K562 (cell line): Measurements from ENCODE around the gene TIGD1.

Experiments used
- ARHGAP35 ChIP-seq: fragments of 450-650 bp; IDR thresholded peaks from 2 replicates; pipeline ENCODE4 v1.6.1; 2018; ENCODE audit not compliant: partially characterized antibody
- CREB1 ChIP-seq, 2 experiments: sonication (generic) in 1 of 2; formaldehyde crosslinking in 1 of 2; IDR thresholded peaks; 2 replicates each; pipeline versions ENCODE4 v1.6.1 to v1.8.0; 2012 to 2022; ENCODE audit warnings: inconsistent platforms in 1 of 2, mild to moderate bottlenecking in 1 of 2, missing genetic modification reagents in 1 of 2, moderate library complexity in 1 of 2
- HNRNPH1 ChIP-seq: fragments of 200-400 bp; formaldehyde crosslinking; optimal IDR thresholded peaks from 2 replicates; pipeline ENCODE3; 2017; ENCODE audit warnings: low read depth, mild to moderate bottlenecking, low read length, moderate library complexity
- KLF10 ChIP-seq: fragments of 250-450 bp; sonication (Bioruptor Pico); IDR thresholded peaks from 2 replicates; pipeline ENCODE4 v1.6.1; 2021; ENCODE audit warnings: matching md5 sums
- MAX ChIP-seq: sonication (generic); formaldehyde crosslinking; IDR thresholded peaks from 2 replicates; pipeline ENCODE4 v1.9.0; 2022; ENCODE audit warnings: mild to moderate bottlenecking, missing genetic modification reagents
- POLR2A ChIP-seq: fragments of 450-650 bp; conservative IDR thresholded peaks from 2 replicates; pipeline ENCODE4 v1.6.1; 2016
- ZBTB49 ChIP-seq: sonication (generic); formaldehyde crosslinking; IDR thresholded peaks from 2 replicates; pipeline ENCODE4 v1.8.0; 2022; ENCODE audit warnings: missing genetic modification reagents, mild to moderate bottlenecking, borderline replicate concordance
- ZEB2 ChIP-seq: fragments of 450-650 bp; IDR thresholded peaks from 2 replicates; pipeline ENCODE4 v1.6.1; 2016
- ZNF239 ChIP-seq: fragments of 250-450 bp; sonication (Bioruptor Pico); IDR thresholded peaks from 2 replicates; pipeline ENCODE4 v1.4.0; 2020; ENCODE audit warnings: mild to moderate bottlenecking
- TF ChIP-seq, protein P1 (sequence below): fragments of 150-350 bp; conservative IDR thresholded peaks from 2 replicates; pipeline ENCODE4 v1.6.1; 2014; ENCODE audit warnings: low read length
- TF ChIP-seq, protein P2 (sequence below), 3 experiments: IDR thresholded peaks in 2 of 3; conservative IDR thresholded peaks in 1 of 3; 2 replicates each; pipeline ENCODE4 v1.5.1; 2011 to 2012; ENCODE audit warnings: low read length in 3 of 3, mild to moderate bottlenecking in 3 of 3, control low read depth in 2 of 3, improper control_type of control experiment in 1 of 3, inconsistent platforms in 1 of 3, low read depth in 1 of 3, mixed read lengths in 1 of 3, moderate library complexity in 1 of 3; ENCODE audit not compliant: insufficient read depth in 2 of 3
- TF ChIP-seq, protein P3 (sequence below): fragments of 250-450 bp; sonication (Bioruptor Pico); IDR thresholded peaks from 2 replicates; pipeline ENCODE4 v1.5.0; 2021

DNA sequence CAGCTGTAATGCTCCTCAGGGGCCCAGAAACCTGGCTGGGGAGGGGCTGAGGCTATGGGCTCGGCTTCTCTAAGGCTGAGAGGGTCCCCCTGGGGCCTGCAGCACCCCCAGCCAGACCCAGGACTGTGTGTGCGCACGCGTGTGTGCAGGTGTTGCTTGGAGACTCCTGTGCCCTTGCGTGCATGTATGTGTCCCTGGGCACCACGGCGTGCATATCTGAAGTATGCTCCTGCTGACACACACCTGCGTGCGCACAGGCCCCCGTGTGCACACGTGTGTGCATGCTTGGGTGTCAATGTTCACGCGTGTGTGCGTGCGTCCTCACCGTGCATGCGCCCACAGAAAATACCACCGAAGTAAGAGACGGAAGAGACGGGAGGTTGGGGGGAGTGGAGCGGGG, 47.8 kb downstream of the TIGD1 start:
- TF ChIP-seq ZNF239 (no peak), MAX (no peak), POLR2A (no peak), HNRNPH1 (no peak), KLF10 (CRISPR knock-in tag) (no peak), ZBTB49 (CRISPR knock-in tag) (no peak), ZEB2 (no peak), ARHGAP35 (no peak), CREB1 (IDR thresholded peaks at IDR 0.05) (no peak), CREB1 (CRISPR knock-in tag; IDR thresholded peaks at IDR 0.05) (no peak)
- TF ChIP-seq, protein P1, sequence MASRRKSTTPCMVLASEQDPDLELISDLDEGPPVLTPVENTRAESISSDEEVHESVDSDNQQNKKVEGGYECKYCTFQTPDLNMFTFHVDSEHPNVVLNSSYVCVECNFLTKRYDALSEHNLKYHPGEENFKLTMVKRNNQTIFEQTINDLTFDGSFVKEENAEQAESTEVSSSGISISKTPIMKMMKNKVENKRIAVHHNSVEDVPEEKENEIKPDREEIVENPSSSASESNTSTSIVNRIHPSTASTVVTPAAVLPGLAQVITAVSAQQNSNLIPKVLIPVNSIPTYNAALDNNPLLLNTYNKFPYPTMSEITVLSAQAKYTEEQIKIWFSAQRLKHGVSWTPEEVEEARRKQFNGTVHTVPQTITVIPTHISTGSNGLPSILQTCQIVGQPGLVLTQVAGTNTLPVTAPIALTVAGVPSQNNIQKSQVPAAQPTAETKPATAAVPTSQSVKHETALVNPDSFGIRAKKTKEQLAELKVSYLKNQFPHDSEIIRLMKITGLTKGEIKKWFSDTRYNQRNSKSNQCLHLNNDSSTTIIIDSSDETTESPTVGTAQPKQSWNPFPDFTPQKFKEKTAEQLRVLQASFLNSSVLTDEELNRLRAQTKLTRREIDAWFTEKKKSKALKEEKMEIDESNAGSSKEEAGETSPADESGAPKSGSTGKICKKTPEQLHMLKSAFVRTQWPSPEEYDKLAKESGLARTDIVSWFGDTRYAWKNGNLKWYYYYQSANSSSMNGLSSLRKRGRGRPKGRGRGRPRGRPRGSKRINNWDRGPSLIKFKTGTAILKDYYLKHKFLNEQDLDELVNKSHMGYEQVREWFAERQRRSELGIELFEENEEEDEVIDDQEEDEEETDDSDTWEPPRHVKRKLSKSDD = no peak
- TF ChIP-seq, protein P2, sequence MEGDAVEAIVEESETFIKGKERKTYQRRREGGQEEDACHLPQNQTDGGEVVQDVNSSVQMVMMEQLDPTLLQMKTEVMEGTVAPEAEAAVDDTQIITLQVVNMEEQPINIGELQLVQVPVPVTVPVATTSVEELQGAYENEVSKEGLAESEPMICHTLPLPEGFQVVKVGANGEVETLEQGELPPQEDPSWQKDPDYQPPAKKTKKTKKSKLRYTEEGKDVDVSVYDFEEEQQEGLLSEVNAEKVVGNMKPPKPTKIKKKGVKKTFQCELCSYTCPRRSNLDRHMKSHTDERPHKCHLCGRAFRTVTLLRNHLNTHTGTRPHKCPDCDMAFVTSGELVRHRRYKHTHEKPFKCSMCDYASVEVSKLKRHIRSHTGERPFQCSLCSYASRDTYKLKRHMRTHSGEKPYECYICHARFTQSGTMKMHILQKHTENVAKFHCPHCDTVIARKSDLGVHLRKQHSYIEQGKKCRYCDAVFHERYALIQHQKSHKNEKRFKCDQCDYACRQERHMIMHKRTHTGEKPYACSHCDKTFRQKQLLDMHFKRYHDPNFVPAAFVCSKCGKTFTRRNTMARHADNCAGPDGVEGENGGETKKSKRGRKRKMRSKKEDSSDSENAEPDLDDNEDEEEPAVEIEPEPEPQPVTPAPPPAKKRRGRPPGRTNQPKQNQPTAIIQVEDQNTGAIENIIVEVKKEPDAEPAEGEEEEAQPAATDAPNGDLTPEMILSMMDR (IDR thresholded peaks at IDR 0.05 in 2 of 3, conservative IDR thresholded peaks at IDR 0.05 in 1 of 3; ENCODE audit: insufficient read depth in 2 of 3, low read depth in 1 of 3, low read length in 3 of 3) = no peak
- TF ChIP-seq, protein P3, sequence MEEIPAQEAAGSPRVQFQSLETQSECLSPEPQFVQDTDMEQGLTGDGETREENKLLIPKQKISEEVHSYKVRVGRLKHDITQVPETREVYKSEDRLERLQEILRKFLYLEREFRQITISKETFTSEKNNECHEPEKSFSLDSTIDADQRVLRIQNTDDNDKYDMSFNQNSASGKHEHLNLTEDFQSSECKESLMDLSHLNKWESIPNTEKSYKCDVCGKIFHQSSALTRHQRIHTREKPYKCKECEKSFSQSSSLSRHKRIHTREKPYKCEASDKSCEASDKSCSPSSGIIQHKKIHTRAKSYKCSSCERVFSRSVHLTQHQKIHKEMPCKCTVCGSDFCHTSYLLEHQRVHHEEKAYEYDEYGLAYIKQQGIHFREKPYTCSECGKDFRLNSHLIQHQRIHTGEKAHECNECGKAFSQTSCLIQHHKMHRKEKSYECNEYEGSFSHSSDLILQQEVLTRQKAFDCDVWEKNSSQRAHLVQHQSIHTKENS (CRISPR knock-in tag) = no peak
